Keratinocyte (primary cell): ENCODE data around the gene ADAM12. TPM values are rescaled to one million over a fixed set of nuclear protein-coding genes. Genes with fewer than 3 reads are reported as not detected.
A peak's percentile ranks its signal among the peaks of the same experiment; 100 is the strongest.

ENCODE experiments used
- DNase-seq: peaks from one replicate; pipeline ENCODE4 v3.0.0-alpha.2; 2011; ENCODE audit warnings: low read depth, missing footprints, low spot score
- FAIRE-seq: peaks from 2 replicates; lab custom pipeline; 2011; peaks lifted over from hg19 to GRCh38; lab: Jason Lieb, UNC
- H2AFZ ChIP-seq: 2 replicates; pipeline ENCODE4 v1.6.0; 2012; ENCODE audit warnings: low read length, control low read depth, inconsistent platforms; ENCODE audit not compliant: control insufficient read depth
- H3K27ac ChIP-seq: 2 replicates; pipeline ENCODE4 v1.5.1; 2011; ENCODE audit warnings: low read length; ENCODE audit not compliant: control insufficient read depth, insufficient read depth
- H3K27me3 ChIP-seq: 3 replicates; pipeline ENCODE4 v1.6.0; 2011; ENCODE audit warnings: low read length; ENCODE audit not compliant: control insufficient read depth, insufficient read depth; ENCODE audit errors: extremely low read depth
- H3K36me3 ChIP-seq, 2 experiments: 2 replicates in 1 of 2; 3 replicates in 1 of 2; pipeline ENCODE4 v1.5.1; 2011; ENCODE audit warnings: low read length in 2 of 2, mild to moderate bottlenecking in 1 of 2; ENCODE audit not compliant: control insufficient read depth in 2 of 2, insufficient read depth in 2 of 2; ENCODE audit errors: extremely low read depth in 1 of 2
- H3K4me1 ChIP-seq: 3 replicates; pipeline ENCODE4 v1.5.1; 2011; ENCODE audit warnings: low read length; ENCODE audit not compliant: control insufficient read depth, insufficient read depth; ENCODE audit errors: extremely low read depth
- H3K4me2 ChIP-seq: 3 replicates; pipeline ENCODE4 v1.6.0; 2011; ENCODE audit warnings: low read depth, low read length; ENCODE audit not compliant: control insufficient read depth, insufficient read depth; ENCODE audit errors: extremely low read depth
- H3K4me3 ChIP-seq, 3 experiments: fragments of 200-600 bp in 1 of 3; sonication (generic) in 1 of 3; 2 replicates in 2 of 3; 3 replicates in 1 of 3; pipeline ENCODE4 v1.5.1; 2011 to 2016; ENCODE audit warnings: low read length in 3 of 3, mild to moderate bottlenecking in 3 of 3, control low read depth in 2 of 3, inconsistent platforms in 1 of 3, low read depth in 1 of 3, mixed read lengths in 1 of 3, mixed run types in 1 of 3, moderate library complexity in 1 of 3; ENCODE audit not compliant: control insufficient read depth in 2 of 3, insufficient read depth in 2 of 3; ENCODE audit errors: extremely low read depth in 1 of 3
- H3K79me2 ChIP-seq: 2 replicates; pipeline ENCODE4 v1.6.0; 2012; ENCODE audit warnings: low read length; ENCODE audit not compliant: control insufficient read depth, insufficient read depth
- H3K9ac ChIP-seq: 3 replicates; pipeline ENCODE4 v1.6.0; 2011; ENCODE audit warnings: low read length; ENCODE audit not compliant: control insufficient read depth, insufficient read depth; ENCODE audit errors: extremely low read depth
- H3K9me1 ChIP-seq: 3 replicates; pipeline ENCODE4 v1.6.0; 2011; ENCODE audit warnings: low read length; ENCODE audit not compliant: control insufficient read depth, insufficient read depth; ENCODE audit errors: extremely low read depth
- H3K9me3 ChIP-seq: 2 replicates; pipeline ENCODE4 v1.5.1; 2012; ENCODE audit warnings: low read depth, low read length; ENCODE audit not compliant: control insufficient read depth
- H4K20me1 ChIP-seq: 3 replicates; pipeline ENCODE4 v1.6.0; 2011; ENCODE audit warnings: low read length; ENCODE audit not compliant: control insufficient read depth, insufficient read depth; ENCODE audit errors: extremely low read depth
- CTCF ChIP-seq, 3 experiments: IDR thresholded peaks in 1 of 3; conservative IDR thresholded peaks in 1 of 3; optimal IDR thresholded peaks in 1 of 3; 2 replicates in 2 of 3; 3 replicates in 1 of 3; pipeline versions ENCODE3 to v1.5.1; 2011; ENCODE audit warnings: low read length in 3 of 3, mild to moderate bottlenecking in 3 of 3, moderate library complexity in 2 of 3, control low read depth in 1 of 3, inconsistent platforms in 1 of 3; ENCODE audit not compliant: insufficient read depth in 2 of 3; ENCODE audit errors: extremely low read depth in 1 of 3
- EZH2 ChIP-seq: IDR thresholded peaks from one replicate; pipeline ENCODE4 v1.6.1; 2012; ENCODE audit warnings: inconsistent platforms, mild to moderate bottlenecking, low read length, moderate library complexity
- dilution Hi-C: fragments of 300-500 bp; cut with MboI; formaldehyde crosslinking; loops from one replicate; pipeline ENCODE4 v1.7.0; 2020; ENCODE audit warnings: low sequenced_read_pairs; ENCODE audit not compliant: extremely low pct_ligation_motif_present
- polyA plus RNA-seq, 5 experiments: library from polyadenylated mRNA; depleted of rRNA in 3 of 5; stranded (reverse) in 3 of 5; stranded (forward) in 1 of 5; unstranded in 1 of 5; fragments of >200 nt; gene quantifications; 1 replicate in 1 of 5; 2 replicates in 3 of 5; 3 replicates in 1 of 5; pipeline versions ENCODE4 v1.2.1 to v1.2.3, GENCODE V29; 2011 to 2012; ENCODE audit warnings: missing spikeins in 2 of 5, low read depth in 1 of 5, low replicate concordance in 1 of 5

Gene ADAM12
- polyA plus RNA-seq, 1 donor (not counting 4 experiments of a cell fraction or from before 2014, with no cell fraction given) = 0.07 TPM

- no peak for FAIRE-seq
- dilution Hi-C loops = no loop called here
- no peaks in the 10 kb centered on the region for H3K4me1 ChIP-seq
- no peak overlapping the region for H3K4me3 ChIP-seq
- no peak for DNase-seq
- no peaks in the 10 kb centered on the region for H3K9me3 ChIP-seq
- H3K27me3 ChIP-seq = no peaks in the 10 kb centered on the region
- no peak overlapping the region for H3K27ac ChIP-seq
- no peaks in the 10 kb centered on the region for H3K79me2 ChIP-seq
- H3K9me1 ChIP-seq = no peaks in the 10 kb centered on the region
- H3K9ac ChIP-seq = no peak overlapping the region
- no peak overlapping the region for H3K4me2 ChIP-seq
- peak in 2 of 3 experiments; percentile 6 to 15 for TF ChIP-seq CTCF (optimal IDR thresholded peaks at IDR 0.05 in 1 of 3, IDR thresholded peaks at IDR 0.05 in 1 of 3, conservative IDR thresholded peaks at IDR 0.05 in 1 of 3; ENCODE audit: extremely low read depth in 1 of 3, insufficient read depth in 2 of 3, low read length in 3 of 3)
- TF ChIP-seq EZH2 = no peak
- H2AFZ ChIP-seq = no peak overlapping the region
- H4K20me1 ChIP-seq = no peaks in the 10 kb centered on the region
- H3K36me3 ChIP-seq = no peaks in the 10 kb centered on the region
Observed at GRCh38 chr10:126373147-126373546, 15.1 kb downstream of the ADAM12 start.

DNA sequence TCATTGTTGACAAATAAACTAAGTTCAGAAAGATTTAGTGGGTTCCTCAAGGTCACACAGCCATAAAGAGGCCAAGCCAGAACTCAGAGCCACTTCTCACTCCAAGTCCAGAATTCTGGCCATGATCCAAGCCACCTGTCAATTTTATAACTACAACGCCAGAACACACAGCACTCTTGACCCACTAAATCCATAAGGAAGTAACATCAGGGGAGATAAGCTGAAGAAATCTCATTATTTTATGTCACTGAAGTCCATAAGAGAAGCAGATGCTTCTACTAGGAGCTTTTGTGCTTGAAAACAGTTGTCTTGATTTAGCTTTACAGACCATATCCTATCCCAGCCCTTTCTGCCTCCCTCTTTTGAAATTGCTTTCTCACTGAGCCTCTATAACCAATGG, 15.9 kb downstream of the ADAM12 start:
- TF ChIP-seq CTCF (optimal IDR thresholded peaks at IDR 0.05 in 1 of 3, IDR thresholded peaks at IDR 0.05 in 1 of 3, conservative IDR thresholded peaks at IDR 0.05 in 1 of 3; ENCODE audit: extremely low read depth in 1 of 3, insufficient read depth in 2 of 3, low read length in 3 of 3) (no peak), EZH2 (no peak)
- H3K4me1 ChIP-seq = no peaks in the 10 kb centered on the region
- H2AFZ ChIP-seq = no peak overlapping the region
- FAIRE-seq (no peak), DNase-seq (no peak)
- no peak overlapping the region for H3K4me2 ChIP-seq
- H3K27me3 ChIP-seq = no peaks in the 10 kb centered on the region
- dilution Hi-C loops = no loop called here
- H3K9me3 ChIP-seq = no peaks in the 10 kb centered on the region
- no peaks in the 10 kb centered on the region for H3K9me1 ChIP-seq
- no peaks in the 10 kb centered on the region for H3K36me3 ChIP-seq
- no peak overlapping the region for H3K27ac ChIP-seq
- H3K79me2 ChIP-seq = no peaks in the 10 kb centered on the region
- H3K4me3 ChIP-seq = no peak overlapping the region
- no peaks in the 10 kb centered on the region for H4K20me1 ChIP-seq
- no peak overlapping the region for H3K9ac ChIP-seq
